GM06990 (cell line): ENCODE results near the gene FOXK1.
"Not testable (repeated sequence)": the region's sequence is repeated elsewhere in the genome, so short reads cannot be mapped to it uniquely, and the experiment has no call there.

ENCODE experiments used
- DNase-seq: peaks from one replicate; pipeline ENCODE4 v3.0.0-alpha.2; 2011; ENCODE audit not compliant: insufficient read length; ENCODE audit errors: extremely low read depth
- H3K27me3 ChIP-seq: replicated peaks from 2 replicates; pipeline ENCODE4 v1.6.0; 2011; ENCODE audit warnings: low read length; ENCODE audit not compliant: control insufficient read depth, insufficient read depth
- H3K36me3 ChIP-seq: 2 replicates; pipeline ENCODE4 v1.5.1; 2011; ENCODE audit warnings: low read length; ENCODE audit not compliant: control insufficient read depth, insufficient read depth
- H3K4me3 ChIP-seq: replicated peaks from 2 replicates; pipeline ENCODE4 v1.5.1; 2011; ENCODE audit warnings: low read depth, mild to moderate bottlenecking, control low read depth, low read length
- TF ChIP-seq, protein P1 (sequence below): IDR thresholded peaks from 2 replicates; pipeline ENCODE4 v1.5.1; 2011; ENCODE audit warnings: low read length, control low read depth, mild to moderate bottlenecking, inconsistent platforms; ENCODE audit not compliant: insufficient read depth, poor library complexity, severe bottlenecking

FOXK1 gene

DNA sequence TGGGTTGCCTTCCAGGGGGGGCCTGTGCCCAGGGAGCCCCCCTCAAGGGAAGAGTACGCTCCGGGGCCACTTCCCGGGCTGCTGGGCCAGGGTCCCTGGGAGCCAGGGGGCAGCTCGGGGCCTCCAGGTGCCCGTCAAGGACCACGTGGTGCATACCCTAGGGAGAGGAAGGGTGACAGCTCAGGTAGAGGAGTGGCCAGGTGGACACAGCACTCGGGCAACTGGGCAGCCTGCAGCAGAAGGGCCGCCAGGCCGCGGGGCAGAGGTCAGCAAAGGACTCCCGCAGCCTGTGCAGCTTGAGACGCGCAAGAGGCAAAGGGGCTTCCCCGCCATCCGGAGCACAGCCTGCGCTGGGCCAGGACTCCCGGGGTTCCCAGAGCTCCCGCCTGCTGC lies 119.7 kb downstream of the FOXK1 start:
- H3K27me3 ChIP-seq: no peaks in the 10 kb centered on the region
- no peak for DNase-seq

DNA sequence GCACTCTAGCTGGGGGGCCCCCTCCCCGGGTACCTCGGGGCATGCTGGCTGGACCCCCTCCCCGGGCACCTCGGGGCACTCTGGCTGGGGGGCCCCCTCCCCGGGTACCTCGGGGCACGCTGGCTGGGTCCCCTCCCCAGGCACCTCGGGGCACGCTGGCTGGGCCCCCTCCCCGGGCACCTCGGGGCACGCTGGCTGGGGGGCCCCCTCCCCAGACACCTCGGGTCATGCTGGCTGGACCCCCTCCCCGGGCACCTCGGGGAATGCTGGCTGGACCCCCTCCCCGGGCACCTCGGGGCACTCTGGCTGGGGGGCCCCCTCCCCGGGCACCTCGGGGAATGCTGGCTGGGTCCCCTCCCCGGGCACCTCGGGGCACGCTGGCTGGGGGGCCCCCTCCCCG lies 120.5 kb downstream of the FOXK1 start:
- not testable (repeated sequence) for H3K4me3 ChIP-seq, H3K27me3 ChIP-seq, H3K36me3 ChIP-seq, DNase-seq

More for the DNA sequence above, 119.7 kb downstream of the FOXK1 start:
- TF ChIP-seq, protein P1, sequence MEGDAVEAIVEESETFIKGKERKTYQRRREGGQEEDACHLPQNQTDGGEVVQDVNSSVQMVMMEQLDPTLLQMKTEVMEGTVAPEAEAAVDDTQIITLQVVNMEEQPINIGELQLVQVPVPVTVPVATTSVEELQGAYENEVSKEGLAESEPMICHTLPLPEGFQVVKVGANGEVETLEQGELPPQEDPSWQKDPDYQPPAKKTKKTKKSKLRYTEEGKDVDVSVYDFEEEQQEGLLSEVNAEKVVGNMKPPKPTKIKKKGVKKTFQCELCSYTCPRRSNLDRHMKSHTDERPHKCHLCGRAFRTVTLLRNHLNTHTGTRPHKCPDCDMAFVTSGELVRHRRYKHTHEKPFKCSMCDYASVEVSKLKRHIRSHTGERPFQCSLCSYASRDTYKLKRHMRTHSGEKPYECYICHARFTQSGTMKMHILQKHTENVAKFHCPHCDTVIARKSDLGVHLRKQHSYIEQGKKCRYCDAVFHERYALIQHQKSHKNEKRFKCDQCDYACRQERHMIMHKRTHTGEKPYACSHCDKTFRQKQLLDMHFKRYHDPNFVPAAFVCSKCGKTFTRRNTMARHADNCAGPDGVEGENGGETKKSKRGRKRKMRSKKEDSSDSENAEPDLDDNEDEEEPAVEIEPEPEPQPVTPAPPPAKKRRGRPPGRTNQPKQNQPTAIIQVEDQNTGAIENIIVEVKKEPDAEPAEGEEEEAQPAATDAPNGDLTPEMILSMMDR: no peak
- Histone ChIP-seq H3K4me3 (no peak overlapping the region), H3K36me3 (no peaks in the 10 kb centered on the region)

GRCh38 chr7:4803397-4804241 lies 121.5 kb downstream of the FOXK1 start:
- Histone ChIP-seq H3K36me3 (no peaks in the 10 kb centered on the region), H3K4me3 (no peak overlapping the region), H3K27me3 (no peaks in the 10 kb centered on the region)
- no peak for DNase-seq
- TF ChIP-seq, protein P1: no peak

DNA sequence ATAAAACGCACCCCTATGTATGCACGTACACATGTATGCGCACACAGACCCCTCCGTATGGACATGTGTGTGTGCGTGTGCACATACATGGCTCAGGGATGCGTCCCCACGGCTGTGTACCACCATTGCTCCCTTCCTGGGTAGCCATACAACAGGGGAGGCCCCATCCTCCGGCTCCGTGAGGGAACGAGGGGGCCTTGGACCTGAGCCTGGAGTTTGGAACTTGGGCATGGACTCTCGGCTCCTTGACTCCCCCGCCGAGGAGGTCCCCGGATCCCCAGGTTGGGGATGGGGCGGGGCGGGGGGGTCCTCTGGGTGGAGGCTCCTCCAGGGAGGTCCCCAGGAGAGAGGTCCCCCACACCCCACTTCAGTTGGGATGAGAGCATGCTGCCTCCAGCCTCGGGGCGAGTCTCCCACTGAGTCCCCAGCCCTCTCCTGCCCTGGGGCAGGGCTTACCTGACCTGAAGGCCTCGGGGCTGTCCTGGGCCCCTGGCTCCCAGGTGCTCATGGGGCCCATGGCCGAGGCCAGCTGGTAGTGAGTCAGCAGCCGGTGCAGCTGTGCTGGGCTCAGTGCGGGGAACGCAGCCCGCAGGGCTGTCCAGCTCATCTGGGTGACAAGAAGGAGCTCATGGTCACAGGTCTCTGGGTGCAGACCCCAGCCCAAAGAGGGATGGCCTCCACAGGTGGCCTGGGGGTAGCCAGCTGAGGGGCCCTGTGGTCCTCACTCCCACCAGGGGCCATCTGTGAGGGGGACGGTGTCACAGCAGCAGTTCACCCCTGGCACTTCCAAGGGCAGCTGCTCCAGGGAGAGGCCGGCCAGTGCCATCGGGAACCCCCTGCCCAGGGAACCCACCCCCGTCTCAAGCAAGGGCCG lies 123.3 kb downstream of the FOXK1 start:
- Histone ChIP-seq H3K36me3 (no peaks in the 10 kb centered on the region), H3K27me3 (no peaks in the 10 kb centered on the region), H3K4me3 (no peak overlapping the region)
- no peak for DNase-seq
- TF ChIP-seq, protein P1: no peak

DNA sequence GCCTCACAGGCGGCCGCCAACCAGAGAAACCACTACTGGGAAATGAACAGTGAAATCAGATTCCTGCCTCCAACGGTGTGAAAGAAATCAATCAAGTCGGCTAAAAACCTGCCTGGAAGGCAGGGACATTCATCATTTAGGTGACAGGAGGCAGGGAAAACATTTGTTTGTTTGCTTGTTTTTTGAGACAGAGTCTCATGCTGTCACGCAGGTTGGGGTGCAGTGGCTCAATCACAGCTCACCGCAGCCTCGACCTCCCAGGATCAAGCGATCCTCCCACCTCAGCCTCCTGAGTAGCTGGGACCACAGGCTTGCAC lies 123.8 kb downstream of the FOXK1 start:
- no peak for DNase-seq
- Histone ChIP-seq H3K36me3 (no peaks in the 10 kb centered on the region), H3K4me3 (no peak overlapping the region), H3K27me3 (no peaks in the 10 kb centered on the region)
- TF ChIP-seq, protein P1: no peak

DNA sequence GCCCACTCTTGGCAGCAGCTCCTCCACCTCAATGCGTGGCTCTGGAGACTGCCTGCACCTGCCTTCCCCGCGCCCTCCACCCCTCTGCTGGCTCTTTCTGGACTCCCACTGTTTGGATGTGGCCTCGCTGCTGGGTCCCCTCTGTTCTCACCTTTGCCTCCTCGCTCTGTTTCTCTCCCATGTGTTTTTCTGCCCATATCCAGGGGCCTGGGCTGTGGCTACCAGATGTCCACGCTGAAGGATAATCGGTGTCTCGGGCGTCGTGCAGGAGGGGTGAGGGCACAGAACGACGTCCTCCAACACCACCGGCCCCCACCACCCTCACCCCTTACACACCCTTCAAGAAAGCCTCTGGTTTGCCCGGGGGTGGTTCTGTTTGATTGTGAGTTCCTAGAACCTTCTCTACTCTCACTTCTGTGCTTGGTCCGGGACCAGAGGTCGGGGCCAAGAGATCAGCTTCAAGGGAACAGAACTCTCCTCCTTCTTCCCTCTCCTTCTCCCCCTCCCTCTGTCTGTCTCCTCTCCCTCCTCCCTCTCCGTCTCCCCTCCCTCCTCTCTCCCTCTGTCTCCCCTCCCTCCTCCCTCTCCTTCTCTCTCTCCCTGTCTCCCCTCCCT lies 125.0 kb downstream of the FOXK1 start:
- Histone ChIP-seq H3K4me3 (no peak overlapping the region), H3K27me3 (no peaks in the 10 kb centered on the region)
- no peak for DNase-seq

More for the DNA sequence above, 125.0 kb downstream of the FOXK1 start:
- TF ChIP-seq, protein P1: no peak
- no peaks in the 10 kb centered on the region for H3K36me3 ChIP-seq
